Esophagus muscularis mucosa (tissue), 4 donors: ENCODE measurements around the gene PCDH15. TPM values are rescaled to one million over a fixed set of nuclear protein-coding genes. Genes with fewer than 3 reads are reported as not detected.

Experiments used
- DNase-seq: peaks from one replicate; pipeline ENCODE4 v3.0.0-alpha.2; 2017; ENCODE audit errors: extremely low spot score
- H3K27ac ChIP-seq, 4 donors: fragments of 200-600 bp; sonication (generic); replicated peaks in 1 of 4; 1 replicate in 3 of 4; 2 replicates in 1 of 4; pipeline ENCODE4 v1.5.1; 2016 to 2019; ENCODE audit warnings: mild to moderate bottlenecking in 1 of 4
- H3K27me3 ChIP-seq, 4 donors: fragments of 200-600 bp; sonication (generic); one replicate each; pipeline versions ENCODE4 v1.5.1 to v1.6.0; 2016 to 2019
- H3K36me3 ChIP-seq, 4 donors: fragments of 200-600 bp; sonication (generic); one replicate each; pipeline ENCODE4 v1.5.1; 2016 to 2019
- H3K4me1 ChIP-seq, 4 donors: fragments of 200-600 bp; sonication (generic); one replicate each; pipeline ENCODE4 v1.5.1; 2016 to 2019
- H3K4me3 ChIP-seq, 4 donors: fragments of 200-600 bp; sonication (generic); 1 replicate in 2 of 4; 2 replicates in 2 of 4; pipeline ENCODE4 v1.5.1; 2016 to 2019; ENCODE audit warnings: mild to moderate bottlenecking in 4 of 4, moderate library complexity in 1 of 4
- H3K9me3 ChIP-seq, 4 donors: fragments of 200-600 bp; sonication (generic); 1 replicate in 3 of 4; 2 replicates in 1 of 4; pipeline ENCODE4 v1.5.1; 2016 to 2019
- CTCF ChIP-seq, 3 experiments: fragments of 200-600 bp in 2 of 3; fragments of 450-650 bp in 1 of 3; sonication (generic) in 2 of 3; IDR thresholded peaks; one replicate each; pipeline ENCODE4 v1.5.1; 2017 to 2019; ENCODE audit warnings: antibody characterized with exemption in 3 of 3, mild to moderate bottlenecking in 2 of 3, moderate library complexity in 1 of 3
- EP300 ChIP-seq: sonication (generic); formaldehyde crosslinking; IDR thresholded peaks from one replicate; pipeline ENCODE4 v1.6.1; 2017; ENCODE audit warnings: antibody characterized with exemption
- POLR2A ChIP-seq: fragments of 450-650 bp; IDR thresholded peaks from one replicate; pipeline ENCODE4 v1.6.1; 2017; ENCODE audit warnings: antibody characterized with exemption, moderate library complexity, mild to moderate bottlenecking, low read depth
- POLR2AphosphoS5 ChIP-seq, 2 donors: sonication (generic); formaldehyde crosslinking; IDR thresholded peaks; one replicate each; pipeline ENCODE4 v1.6.1; 2017; ENCODE audit warnings: antibody characterized with exemption in 2 of 2
- WGBS: methylation state at CpG from one replicate; pipeline ENCODE4 v1.1.5; 2018; 5-methylcytosine and 5-hydroxymethylcytosine counted together
- intact Hi-C: fragments of 100-400 bp; cut with DNase I; formaldehyde crosslinking; loops from one replicate; pipeline ENCODE4 v1.15.1; 2023
- total RNA-seq, 4 donors: library from RNA; depleted of rRNA; stranded (reverse); fragments of >200 nt; gene quantifications; one replicate each; pipeline versions ENCODE4 v1.1.0 to v1.2.1, GENCODE V29; 2016

The PCDH15 gene
- total RNA-seq, 4 donors from 2014 or later, result 0.13 to 0.50 TPM; not detected in 2

- Histone ChIP-seq H3K9me3 (no peaks in the 10 kb centered on the region), H3K27ac (no peak overlapping the region), H3K27me3 (no peaks in the 10 kb centered on the region), H3K36me3 (no peaks in the 10 kb centered on the region), H3K4me1 (no peaks in the 10 kb centered on the region), H3K4me3 (no peak overlapping the region)
- TF ChIP-seq EP300, result no peak
- TF ChIP-seq POLR2AphosphoS5 (IDR thresholded peaks at IDR 0.05), result no peak
- no peak for TF ChIP-seq CTCF (IDR thresholded peaks at IDR 0.05)
- no peak for TF ChIP-seq POLR2A
- intact Hi-C loops, result no loop called here
- DNase-seq, result no peak
- 70% methylated on average over 1 of the region's 1 CpG for WGBS
Measured at GRCh38 chr10:54096892-54097291, 704.1 kb downstream of the PCDH15 start.

- DNase-seq, result no peak
- H3K27me3 ChIP-seq, result no peaks in the 10 kb centered on the region
- H3K9me3 ChIP-seq, result no peaks in the 10 kb centered on the region
- H3K4me3 ChIP-seq, result no peak overlapping the region
- TF ChIP-seq POLR2A, result no peak
- no peak for TF ChIP-seq CTCF (IDR thresholded peaks at IDR 0.05)
- TF ChIP-seq EP300, result no peak
- no peak for TF ChIP-seq POLR2AphosphoS5 (IDR thresholded peaks at IDR 0.05)
- 56% methylated on average over 5 of the region's 5 CpGs for WGBS
- H3K27ac ChIP-seq, result no peak overlapping the region
- no peaks in the 10 kb centered on the region for H3K36me3 ChIP-seq
- intact Hi-C loops, result no loop called here
- no peaks in the 10 kb centered on the region for H3K4me1 ChIP-seq
Measured at GRCh38 chr10:54094321-54094720, 706.7 kb downstream of the PCDH15 start.

- Histone ChIP-seq H3K9me3 (no peaks in the 10 kb centered on the region), H3K4me3 (no peak overlapping the region), H3K27me3 (no peaks in the 10 kb centered on the region), H3K36me3 (no peaks in the 10 kb centered on the region), H3K27ac (no peak overlapping the region), H3K4me1 (no peaks in the 10 kb centered on the region)
- DNase-seq, result no peak
- WGBS, result 62% methylated on average over 2 of the region's 2 CpGs
- no peak for TF ChIP-seq POLR2A
- no peak for TF ChIP-seq POLR2AphosphoS5 (IDR thresholded peaks at IDR 0.05)
- TF ChIP-seq EP300, result no peak
- no peak for TF ChIP-seq CTCF (IDR thresholded peaks at IDR 0.05)
- intact Hi-C loops, result no loop called here
Measured at GRCh38 chr10:54091237-54091636, 709.8 kb downstream of the PCDH15 start.

- TF ChIP-seq CTCF (IDR thresholded peaks at IDR 0.05), result no peak
- TF ChIP-seq POLR2AphosphoS5 (IDR thresholded peaks at IDR 0.05), result no peak
- no peak for TF ChIP-seq EP300
- no peak for TF ChIP-seq POLR2A
- Histone ChIP-seq H3K27ac (no peak overlapping the region), H3K27me3 (no peaks in the 10 kb centered on the region), H3K9me3 (no peaks in the 10 kb centered on the region), H3K4me3 (no peak overlapping the region), H3K4me1 (no peaks in the 10 kb centered on the region), H3K36me3 (no peaks in the 10 kb centered on the region)
- 87% methylated on average over 2 of the region's 2 CpGs for WGBS
- DNase-seq, result no peak
- intact Hi-C loops, result no loop called here
Measured at GRCh38 chr10:54081950-54082349, 719.1 kb downstream of the PCDH15 start.

- H3K9me3 ChIP-seq, result no peaks in the 10 kb centered on the region
- no peak for TF ChIP-seq POLR2AphosphoS5 (IDR thresholded peaks at IDR 0.05)
- H3K4me3 ChIP-seq, result no peak overlapping the region
- H3K36me3 ChIP-seq, result no peaks in the 10 kb centered on the region
- no peak for DNase-seq
- WGBS, result 96% methylated on average over 1 of the region's 1 CpG
- H3K27ac ChIP-seq, result no peak overlapping the region
- intact Hi-C loops, result no loop called here
- no peaks in the 10 kb centered on the region for H3K4me1 ChIP-seq
- no peaks in the 10 kb centered on the region for H3K27me3 ChIP-seq
Measured at GRCh38 chr10:54067361-54067760, 733.7 kb downstream of the PCDH15 start.
